Omental fat pad (tissue), 4 donors: ENCODE data around the gene DLG1. TPM values are rescaled to one million over a fixed set of nuclear protein-coding genes. Genes with fewer than 3 reads are reported as not detected.

Experiments
- ATAC-seq: fragments of 150-250 bp; one replicate; pipeline ENCODE4 v1.9.1; 2016; ENCODE audit warnings: mild to moderate bottlenecking, moderate library complexity; ENCODE audit not compliant: low FRiP score
- DNase-seq: peaks from one replicate; pipeline ENCODE4 v3.0.0-alpha.2; 2019; ENCODE audit warnings: low spot score
- total RNA-seq, 4 donors: library from RNA; depleted of rRNA; stranded (reverse); fragments of >200 nt; gene quantifications; one replicate each; pipeline ENCODE4 v1.1.0, GENCODE V29; 2016
- TF ChIP-seq, protein P1 (sequence below), 3 donors: fragments of 450-650 bp; IDR thresholded peaks; one replicate each; pipeline ENCODE4 v1.5.1; 2016 to 2017; ENCODE audit warnings: antibody characterized with exemption in 3 of 3, mild to moderate bottlenecking in 3 of 3, moderate library complexity in 2 of 3

Gene DLG1
- total RNA-seq, 4 donors from 2014 or later, result 47.1 to 65.4 (median 60.2) TPM

DNA sequence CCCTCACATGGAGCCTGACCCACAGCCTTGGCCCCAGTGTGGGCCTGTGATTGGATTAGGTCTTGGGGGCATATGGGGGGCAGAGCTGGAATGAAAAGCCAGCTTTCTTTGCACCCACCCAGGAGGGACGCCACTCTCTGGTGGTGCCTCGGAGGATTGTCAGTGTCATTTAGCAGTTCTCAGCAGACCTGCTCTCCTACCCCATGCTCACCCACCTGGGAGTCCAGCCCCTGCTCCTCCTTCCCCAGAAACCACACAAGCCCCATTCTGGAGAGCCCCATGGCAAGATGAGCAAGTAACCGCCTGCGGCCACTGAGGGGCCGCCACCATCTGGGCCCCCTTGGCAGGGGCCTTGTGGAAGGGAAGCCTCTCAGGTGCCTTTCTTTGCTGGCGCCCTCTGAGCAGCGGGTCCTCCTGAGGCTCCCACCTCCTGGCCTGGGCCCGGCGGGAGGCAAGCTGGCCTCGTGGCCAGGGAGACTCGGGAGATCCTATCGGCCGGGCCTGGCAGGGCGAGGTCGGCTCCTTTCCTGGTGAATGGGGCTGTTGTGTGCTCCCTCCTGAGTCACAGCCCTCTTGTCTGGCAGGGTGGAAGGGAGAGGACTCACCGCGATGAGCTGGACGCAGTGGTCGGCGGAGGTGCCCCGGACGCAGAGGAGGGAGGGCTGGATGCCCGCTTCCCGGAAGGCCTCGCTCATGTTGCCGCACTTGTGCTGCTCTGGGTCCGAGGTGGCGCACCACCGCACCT lies 271.1 kb downstream of the DLG1 start:
- TF ChIP-seq, protein P1, sequence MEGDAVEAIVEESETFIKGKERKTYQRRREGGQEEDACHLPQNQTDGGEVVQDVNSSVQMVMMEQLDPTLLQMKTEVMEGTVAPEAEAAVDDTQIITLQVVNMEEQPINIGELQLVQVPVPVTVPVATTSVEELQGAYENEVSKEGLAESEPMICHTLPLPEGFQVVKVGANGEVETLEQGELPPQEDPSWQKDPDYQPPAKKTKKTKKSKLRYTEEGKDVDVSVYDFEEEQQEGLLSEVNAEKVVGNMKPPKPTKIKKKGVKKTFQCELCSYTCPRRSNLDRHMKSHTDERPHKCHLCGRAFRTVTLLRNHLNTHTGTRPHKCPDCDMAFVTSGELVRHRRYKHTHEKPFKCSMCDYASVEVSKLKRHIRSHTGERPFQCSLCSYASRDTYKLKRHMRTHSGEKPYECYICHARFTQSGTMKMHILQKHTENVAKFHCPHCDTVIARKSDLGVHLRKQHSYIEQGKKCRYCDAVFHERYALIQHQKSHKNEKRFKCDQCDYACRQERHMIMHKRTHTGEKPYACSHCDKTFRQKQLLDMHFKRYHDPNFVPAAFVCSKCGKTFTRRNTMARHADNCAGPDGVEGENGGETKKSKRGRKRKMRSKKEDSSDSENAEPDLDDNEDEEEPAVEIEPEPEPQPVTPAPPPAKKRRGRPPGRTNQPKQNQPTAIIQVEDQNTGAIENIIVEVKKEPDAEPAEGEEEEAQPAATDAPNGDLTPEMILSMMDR (IDR thresholded peaks at IDR 0.05), result no peak
- ATAC-seq (no peak), DNase-seq (no peak)

DNA sequence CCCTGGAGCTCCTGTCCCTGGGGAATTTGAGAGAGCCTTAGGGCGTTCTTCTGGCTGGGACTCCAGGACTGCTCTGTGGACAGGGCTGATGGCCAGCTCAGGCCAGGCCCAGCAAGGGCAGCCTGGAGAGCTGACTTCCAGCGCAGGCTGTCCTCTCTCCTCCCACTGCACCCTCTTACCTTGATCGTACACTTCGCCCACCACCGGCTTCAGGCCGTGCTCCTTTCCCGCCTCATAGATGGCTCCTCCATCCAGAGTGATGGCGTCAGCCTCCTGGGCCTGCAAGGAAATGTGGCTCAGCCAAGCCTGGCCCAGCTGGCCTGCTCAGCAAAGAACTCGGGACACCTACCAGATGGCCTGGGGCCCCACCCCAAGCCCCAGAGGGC lies 271.9 kb downstream of the DLG1 start:
- TF ChIP-seq, protein P1 (IDR thresholded peaks at IDR 0.05), result no peak
- no peak for DNase-seq
- no peak for ATAC-seq

DNA sequence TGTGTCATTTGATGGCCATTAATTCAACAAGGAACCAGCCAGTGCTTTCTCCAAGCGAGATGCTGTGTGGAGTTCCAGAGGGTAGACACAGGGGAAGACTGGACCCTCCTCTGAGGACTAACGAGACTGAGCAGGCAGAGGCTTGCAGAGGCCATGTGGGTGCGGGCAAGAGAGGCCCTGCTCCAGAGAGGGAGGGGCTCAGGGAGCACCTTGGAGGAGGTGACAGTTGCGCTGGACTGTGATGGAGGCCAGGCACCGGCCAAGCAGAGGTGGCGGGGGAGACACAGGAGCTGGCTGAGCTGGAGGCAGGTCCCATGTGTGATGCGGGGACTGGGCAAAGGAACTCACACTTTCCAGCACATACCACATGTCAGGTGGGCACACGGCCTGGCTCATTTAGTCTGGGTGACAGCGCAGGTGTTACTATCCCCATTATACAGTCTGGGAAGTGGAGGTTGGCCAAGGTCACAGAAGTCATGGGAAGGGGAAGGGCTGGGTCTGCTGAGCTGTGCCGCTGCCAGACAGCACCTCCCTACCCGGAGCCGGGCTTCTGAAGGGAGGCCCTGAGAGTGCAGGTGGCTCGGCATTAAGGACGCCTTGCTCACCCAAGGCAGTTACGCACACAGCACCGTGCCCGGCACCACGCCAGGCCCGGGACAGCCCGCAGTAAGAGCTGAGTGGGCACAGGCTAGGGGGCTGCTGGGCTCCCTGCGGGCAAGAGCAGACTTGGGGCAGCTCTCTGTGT lies 272.5 kb downstream of the DLG1 start:
- ATAC-seq (no peak), DNase-seq (no peak)
- TF ChIP-seq, protein P1 (IDR thresholded peaks at IDR 0.05), result no peak

DNA sequence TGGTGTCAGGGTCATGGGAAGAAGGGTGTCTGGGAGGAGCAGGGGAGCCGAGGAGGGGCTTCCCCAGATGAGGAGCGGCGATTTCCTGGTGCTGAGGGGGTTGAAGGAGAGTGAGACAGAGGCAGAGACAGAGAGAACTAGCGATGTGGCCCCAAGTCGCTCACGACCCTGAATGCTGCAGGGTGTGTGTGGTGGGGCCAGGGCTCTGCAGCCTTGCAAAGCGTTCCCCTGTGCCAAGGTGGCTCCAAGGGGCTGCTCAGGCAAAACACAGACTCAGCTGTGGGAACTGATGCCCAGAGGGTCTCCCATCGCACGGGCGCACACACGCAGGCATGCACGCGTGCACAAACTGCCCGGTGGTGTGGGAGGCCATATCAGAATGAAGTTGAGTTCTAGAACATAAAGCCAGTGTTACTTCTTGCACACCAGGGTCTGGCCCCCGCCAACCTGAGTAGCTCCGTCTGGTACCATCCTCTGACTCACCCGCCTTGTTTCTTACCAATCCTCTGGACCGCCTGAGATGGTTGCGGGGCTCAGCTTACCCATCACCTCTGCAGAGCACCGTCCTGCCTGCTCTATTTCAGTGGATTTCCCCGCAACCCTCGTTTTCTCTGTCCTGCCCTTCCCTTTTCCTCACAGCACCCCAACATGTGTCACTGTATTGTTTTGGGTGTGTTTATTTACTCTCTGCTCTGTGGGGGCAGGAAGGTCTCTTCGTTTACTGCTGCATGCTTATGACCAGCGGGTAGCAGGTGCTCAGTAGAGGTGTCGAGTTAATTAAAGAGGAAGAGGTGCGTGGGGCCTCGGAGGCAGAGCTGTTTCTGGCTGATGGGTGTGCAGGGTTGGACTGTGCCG lies 273.3 kb downstream of the DLG1 start:
- no peak for DNase-seq
- TF ChIP-seq, protein P1 (IDR thresholded peaks at IDR 0.05), result no peak
- no peak for ATAC-seq

DNA sequence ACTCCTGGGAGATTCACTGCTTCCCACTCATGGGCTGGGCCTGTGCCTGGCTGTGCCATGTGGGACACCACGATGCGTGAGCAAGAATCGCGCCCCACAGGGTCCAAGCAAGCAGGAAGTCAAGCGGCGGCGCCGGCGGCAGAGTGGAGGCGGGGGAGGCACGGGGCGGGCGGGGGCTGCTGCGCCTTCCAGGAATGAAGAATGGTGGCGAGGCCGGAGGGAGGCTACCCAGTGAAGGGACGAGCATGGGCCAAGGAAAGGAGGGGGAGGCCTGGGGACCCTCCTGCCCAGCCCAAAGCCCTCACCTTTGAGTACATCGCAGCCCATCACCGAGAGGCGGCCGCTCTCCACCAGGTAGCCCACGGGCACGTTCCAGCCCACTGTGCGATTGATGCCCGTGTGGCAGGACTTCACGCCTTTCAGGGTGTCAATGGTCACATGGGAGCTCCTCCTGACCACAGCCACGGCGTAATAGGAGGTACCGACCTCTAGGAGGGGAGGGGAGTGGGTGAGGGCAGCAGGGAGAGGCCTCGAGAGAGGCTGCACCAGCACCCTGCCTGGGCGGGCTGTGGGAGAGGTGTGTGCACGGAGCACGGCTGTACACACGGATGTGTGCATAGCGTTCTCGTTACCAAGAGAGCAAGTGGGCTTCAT lies 274.3 kb downstream of the DLG1 start:
- DNase-seq, result no peak
- no peak for ATAC-seq
- TF ChIP-seq, protein P1 (IDR thresholded peaks at IDR 0.05), result no peak

DNA sequence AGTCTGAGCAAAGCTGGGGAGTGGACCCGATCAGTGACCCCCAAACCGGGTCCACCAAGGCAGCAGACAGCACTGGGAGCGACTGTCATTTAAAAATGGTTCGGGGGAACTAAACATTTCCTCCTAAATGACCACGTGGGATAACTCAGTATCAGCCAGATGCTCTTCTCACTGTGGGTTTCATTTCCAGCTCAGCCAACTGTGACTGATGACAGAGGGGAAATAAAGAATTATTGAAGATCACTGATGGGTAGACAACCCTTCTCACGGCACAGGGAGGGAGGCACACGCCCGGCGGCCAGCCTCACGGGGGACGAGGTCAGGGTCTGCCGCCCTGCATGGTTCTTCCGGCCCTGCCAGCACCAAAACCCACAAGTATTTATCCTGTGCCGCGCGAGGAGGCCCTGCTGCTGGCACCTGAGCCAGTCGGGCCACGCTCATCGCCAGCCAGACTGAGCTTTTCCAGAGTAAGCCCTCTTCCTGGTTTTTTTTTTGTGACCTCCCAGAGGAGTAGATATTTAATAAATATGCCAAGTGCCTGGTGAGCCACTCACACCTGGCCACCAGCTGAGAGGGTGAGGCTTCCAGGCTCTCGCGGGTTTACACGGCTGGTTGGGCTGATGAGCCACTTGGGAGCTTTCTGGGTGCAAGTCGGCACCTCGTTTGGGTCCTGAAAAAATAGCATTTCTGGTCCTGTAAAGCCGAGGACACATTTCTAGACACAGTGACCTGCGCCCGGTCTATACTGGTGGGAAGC lies 275.0 kb downstream of the DLG1 start:
- no peak for ATAC-seq
- TF ChIP-seq, protein P1 (IDR thresholded peaks at IDR 0.05), result no peak
- no peak for DNase-seq
